ENCODE results near the gene PRKX.
"Not testable (repeated sequence)": the region's sequence is repeated elsewhere in the genome, so short reads cannot be mapped to it uniquely, and the experiment has no call there.

The PRKX gene

DNA sequence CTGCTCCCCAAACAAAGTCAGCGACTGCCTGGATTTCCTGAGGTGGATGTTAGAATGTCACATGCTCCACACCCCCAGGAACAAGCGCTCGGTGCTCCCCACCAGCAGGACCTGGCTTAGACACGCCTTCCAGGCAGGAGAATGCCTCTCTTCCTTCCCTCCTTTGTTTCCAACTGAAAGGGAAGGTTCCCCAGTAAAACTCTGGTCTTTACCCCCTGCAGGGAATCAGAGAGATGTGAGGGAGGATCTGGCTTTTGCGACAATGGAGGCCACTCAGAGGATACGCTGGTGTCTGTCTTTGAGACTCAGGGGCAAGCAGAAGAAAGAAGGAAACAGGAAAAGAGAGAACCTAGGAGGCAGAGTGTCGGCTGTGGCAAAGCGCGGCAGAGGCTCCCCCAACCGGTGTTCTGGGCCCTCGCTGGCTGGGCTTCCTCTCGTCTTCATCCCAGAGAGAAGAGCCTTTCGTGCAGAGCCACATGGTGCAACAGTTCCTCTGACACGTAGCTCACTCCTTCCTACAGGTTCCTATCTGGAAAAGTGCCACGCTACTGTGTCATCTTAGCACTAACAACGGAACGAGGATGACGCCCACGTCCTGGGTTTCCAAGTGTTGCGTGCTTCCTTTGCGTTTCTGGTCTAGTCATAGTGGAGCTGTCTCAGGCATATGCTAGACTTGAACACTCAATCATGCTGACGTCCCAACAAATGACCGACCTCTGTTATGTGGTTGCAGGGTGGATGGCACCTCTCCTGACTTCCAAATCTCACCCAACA is 73.4 kb downstream of the PRKX start:
- not testable (repeated sequence) for DNase-seq

DNA sequence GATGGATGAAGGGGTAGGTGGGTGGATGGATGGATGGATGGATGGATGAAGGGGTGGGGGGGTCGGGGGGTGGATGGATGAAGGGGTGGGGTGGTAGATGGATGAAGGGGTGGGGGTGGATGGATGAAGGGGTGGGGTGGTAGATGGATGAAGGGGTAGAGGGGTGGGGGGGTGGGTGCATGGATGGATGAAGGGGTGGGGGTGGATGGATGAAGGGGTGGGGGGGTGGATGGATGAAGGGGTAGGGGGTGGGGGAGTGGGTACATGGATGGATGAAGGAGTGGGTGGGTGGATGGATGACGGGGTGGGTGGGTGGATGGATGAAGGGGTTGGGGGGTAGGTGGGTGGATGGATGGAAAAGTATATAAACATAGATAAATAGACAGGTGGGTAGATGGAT is 74.2 kb downstream of the PRKX start:
- no peak for DNase-seq

DNA sequence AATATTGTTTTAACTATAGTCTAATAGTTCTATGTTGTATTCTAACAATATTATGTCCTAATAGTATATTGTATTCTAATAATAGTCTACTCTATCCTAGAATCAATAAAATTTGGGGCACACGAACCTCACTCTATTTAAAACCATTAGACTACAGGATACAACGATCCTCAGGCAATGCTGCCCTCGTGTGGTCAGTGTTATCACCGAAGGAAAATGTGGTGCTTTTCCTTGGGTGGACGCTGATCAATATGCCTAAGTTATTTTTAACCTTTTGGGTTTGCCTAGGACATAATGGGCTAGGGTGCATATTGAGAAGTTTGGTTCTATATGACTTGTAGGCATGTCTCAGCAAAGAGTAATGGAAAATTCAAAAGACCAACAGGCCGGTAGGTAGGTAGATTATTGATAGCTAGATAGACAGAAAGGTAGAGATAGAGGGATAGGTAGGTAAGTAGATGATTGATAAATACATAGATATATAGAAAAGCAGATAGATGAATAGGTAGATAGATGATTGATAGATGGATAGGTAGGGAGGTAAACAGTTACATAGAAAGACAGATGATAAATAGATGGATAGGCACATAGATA is 75.1 kb downstream of the PRKX start:
- no peak for DNase-seq

DNA sequence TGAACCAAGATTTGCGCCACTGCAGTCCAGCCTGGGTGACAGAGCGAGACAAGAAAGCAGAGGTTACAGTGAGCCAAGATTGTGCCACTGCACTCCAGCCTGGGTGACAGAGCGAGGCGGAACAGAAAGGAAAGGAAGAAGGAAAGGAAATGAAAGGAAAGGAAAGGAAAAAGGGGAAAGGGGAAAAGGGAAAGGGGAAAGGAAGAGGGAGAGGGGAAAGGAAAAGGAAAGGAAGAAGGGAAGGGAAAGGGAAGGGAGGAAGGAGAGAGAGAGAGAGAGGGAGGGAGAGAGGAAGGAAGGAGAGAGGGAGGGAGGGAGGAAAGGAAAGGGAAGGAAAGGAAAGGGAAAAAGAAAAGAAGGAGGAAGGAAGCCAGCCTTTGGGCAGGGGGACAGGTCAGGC is 76.6 kb downstream of the PRKX start:
- no peak for DNase-seq

DNA sequence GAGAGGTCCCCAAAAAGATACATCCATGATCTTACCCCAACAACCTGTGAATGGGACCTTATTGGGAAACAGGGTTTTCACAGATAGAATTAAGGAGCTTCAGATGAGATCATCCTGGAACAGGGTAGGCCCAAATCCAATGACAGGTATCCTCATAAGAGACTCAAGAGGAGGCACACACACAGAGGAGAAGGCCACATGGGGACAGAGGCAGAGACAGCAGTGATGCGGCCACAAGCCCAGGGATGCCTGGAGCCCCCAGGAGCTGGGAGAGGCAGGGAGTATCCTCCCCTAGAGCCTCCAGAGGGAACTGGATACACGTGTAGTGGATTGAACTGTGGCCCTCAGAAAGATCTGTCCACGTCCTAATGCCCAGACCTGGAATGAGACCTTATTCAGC is 82.3 kb downstream of the PRKX start:
- no peak for DNase-seq

DNA sequence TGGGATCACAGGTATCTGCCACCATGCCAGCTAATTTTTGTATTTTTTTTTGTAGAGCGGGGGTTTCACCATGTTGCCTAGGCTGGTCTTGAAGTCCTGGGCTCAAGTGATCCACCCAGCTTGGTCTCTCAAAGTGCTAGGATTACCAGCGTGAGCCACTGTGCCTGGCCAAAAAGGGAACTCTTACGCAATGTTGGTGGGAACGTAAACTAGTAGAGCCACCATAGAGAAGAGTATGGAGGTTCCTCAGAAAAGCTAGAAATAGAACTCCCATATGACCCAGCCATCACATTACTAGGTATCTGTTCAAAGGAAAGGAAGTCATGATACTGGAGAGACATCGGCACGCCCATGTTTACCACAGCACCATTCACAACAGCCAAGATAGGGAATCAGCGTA is 85.9 kb downstream of the PRKX start:
- DNase-seq: no peak

DNA sequence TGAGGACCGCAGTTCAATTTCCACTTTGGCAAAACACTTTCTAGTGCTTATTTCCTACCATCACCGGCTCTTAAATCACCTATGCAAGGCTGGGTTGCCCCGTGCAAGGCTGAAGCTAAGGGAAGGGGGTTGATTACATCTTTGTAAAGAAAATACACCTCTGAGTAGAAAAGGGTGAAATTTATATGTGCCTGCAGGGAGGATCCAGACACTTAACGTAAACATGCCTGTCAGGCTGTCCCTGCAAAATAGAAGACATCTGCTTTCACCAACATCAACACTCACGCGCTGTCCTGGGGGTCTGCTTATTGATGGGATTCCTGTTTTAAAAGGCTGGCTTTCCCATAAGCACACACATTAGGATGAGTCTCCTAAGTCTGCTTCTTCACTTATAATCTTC is 92.0 kb downstream of the PRKX start:
- DNase-seq: no peak

DNA sequence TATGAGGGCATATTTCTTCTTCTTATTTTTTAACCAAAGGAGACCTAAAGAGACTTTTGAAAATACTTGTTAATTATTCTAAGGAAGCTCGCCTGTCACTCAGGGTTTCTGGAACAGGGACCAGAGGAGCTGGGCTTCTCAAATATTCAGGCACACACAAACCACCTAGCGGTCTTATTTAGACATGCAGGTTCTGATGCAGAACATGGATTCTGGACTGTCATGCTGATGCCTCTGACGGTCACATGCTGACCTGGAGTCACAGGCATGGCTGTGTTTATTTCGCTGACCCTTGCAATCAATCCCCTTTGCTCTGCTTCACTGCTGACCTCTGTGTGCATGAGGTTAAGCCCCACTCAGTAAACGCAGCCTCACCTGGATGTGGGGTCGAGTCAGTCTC is 101.7 kb downstream of the PRKX start:
- DNase-seq: not testable (repeated sequence)

DNA sequence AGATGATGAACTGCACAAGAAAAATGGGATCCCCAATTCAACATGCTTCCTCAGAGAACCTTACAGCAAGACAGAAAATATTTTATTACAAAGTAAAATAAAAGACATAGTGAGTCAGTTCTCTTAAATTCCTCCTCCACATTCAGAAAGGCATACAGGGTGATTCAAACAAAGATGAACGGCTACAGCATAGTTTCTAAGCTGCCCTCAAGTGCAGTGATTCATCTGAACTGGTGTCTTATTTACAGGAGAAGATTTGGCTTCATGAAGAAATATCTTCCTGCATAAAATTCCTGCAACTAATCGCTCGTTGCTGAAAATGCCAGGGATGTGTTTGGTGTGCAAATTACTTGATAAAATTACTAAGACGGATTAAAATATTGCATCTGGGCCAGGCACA is 103.6 kb downstream of the PRKX start:
- no peak for DNase-seq

DNA sequence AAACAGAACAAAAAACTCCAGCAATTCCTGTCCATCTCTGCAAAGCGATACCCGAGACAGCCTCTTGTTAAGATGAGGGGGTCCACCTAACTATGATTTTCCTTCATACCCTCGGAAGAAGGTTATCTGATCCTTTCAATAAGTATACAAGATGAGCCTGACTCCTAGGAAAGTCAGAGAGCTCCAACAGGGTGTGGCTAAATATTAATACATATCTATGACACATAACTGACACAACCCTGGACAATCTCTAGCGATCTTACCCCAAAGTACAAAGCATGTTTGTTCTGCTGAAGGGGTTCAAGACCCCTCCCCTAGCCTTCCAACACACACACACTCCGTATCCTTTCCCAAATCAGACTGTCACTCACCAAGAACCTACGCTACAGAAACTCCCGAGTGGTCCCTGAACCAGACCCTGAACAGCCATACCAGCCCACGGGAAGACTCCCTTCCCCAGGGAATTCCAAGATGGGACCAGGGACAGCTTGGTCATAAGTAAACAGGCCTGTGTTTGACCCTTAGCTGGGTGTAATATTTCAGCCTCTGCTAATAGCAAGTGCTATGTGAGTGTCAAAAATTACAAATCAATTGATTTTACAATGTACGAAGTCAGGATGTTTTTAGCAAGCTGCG is 110.3 kb downstream of the PRKX start:
- no peak for DNase-seq

DNA sequence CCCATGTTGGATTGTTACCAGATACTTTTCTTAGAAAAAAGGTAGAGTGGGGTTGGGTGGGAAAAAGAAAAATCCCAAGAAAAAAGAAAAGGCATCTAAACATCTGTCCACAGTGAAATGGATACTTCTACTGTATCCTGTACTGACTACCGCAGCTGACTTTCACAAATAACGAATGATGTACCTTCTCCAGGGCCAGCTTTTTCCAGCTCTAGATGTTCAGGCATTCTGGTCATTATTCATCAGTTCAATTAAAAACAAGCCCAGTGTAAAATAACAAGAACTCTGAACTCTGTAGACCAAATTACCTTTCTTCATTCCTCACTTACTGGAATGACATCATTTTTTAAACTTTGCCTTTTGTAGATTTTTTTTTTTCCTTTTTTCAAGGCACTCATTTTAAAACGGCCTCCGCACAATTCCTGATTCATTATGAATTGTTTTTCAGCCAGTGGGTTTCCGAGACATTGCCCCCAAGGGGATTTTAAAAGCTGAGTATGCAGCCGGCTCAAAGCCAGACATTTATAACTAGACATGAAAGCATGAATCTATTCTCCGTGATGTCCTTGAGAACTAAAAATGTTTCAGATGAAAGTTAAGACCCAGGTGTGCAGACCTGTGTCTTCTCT is 113.5 kb downstream of the PRKX start:
- no peak for DNase-seq

DNA sequence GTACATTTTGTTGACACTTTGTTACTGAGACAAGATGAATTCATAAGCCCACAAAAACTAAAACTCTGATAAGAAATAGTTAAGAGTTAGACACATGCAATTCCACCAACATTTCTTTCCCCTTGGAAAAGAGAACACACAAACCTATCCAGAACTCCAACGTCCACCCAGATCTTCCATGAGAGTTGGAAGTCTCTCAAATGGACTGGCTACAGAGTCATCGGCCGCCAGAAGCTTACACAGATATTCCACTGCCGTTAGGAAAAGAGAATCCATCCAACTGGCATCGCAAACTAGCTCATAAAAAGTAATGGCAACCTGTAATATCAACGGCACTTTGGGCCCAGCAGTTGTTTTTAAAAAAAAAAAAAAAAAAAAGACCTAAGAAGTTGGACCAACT is 114.7 kb downstream of the PRKX start:
- DNase-seq: no peak

DNA sequence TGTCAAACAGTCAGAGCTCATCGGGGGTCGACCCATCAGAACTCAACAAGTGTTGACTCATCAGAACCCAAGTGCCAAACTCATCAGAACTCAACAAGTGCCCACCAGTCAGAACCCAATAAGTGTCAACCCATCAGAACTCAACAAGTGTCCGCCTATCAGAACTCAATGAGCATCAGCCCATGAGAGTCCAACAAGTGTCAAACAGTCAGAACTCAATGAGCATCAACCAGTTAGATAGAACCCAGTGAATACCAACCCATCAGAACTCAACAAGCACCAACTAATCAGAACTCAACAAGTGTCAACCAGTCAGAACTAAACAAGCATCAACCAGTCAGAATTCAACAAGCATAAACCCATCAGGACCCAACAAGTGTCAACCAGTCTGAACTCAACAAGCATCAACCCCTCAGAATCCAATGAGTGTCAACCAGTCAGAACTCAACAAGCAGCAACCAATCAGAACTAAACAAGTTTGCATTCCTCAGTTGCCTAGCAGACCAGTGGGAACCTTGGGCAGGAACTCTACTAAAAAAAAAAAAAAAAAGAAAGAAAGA is 115.3 kb downstream of the PRKX start:
- DNase-seq: no peak

DNA sequence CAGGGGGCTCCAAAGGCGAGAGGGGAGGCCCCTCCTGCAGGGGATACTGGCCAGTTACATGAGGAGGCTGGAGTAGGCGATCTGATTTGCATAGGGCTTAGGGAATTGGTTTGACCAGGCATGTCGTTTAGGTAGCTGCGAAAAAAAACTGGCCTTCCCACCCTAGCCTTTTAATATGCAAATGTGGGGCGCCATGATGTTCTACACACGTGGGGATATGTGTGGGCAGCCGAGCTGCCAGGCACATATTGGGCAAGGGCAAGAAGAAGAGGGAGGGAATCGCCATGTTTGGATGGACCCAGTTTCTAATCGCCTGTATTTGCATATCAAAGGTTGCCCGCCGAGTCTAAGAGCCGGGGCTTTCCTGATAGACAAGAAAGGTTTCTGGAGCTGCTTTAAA is 121.3 kb downstream of the PRKX start:
- no peak for DNase-seq

DNA sequence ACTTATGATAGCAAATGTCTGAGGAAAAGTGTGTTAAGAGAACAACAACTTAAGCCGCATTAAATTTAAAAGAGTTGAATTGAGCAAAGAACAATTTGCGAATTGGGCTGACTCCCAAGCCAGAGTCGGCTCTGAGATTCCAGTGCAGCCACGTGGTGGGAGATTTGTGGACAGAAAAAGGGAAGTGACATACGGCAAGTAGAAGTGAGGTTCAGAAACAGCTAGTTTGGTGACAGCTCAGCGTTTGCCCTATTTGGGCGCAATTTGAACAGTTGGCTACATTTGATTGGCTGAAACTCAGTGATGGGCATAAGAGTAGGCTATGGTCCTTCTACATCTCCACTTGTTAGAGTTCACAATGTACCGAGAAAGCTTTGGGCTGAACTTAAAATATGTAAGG is 124.0 kb downstream of the PRKX start:
- DNase-seq: no peak

DNA sequence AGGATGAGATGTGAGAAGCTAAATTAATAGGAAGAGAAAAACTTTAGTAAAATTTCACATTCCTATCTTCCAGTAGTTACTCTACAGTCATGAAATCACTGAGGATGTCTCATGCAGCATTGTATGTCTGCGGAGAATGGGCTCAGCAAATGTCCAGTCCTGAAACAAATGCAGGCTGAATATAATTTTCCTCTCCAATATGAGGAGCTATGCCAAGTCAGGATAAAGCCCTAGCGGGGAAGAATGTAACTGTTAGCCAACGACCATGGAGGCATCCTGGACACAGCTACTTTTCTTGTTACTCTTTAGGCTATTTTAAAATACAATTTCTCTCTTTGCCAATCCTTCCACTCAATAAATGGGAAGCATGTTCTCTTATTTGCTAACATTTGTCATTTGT is 127.7 kb downstream of the PRKX start:
- no peak for DNase-seq

DNA sequence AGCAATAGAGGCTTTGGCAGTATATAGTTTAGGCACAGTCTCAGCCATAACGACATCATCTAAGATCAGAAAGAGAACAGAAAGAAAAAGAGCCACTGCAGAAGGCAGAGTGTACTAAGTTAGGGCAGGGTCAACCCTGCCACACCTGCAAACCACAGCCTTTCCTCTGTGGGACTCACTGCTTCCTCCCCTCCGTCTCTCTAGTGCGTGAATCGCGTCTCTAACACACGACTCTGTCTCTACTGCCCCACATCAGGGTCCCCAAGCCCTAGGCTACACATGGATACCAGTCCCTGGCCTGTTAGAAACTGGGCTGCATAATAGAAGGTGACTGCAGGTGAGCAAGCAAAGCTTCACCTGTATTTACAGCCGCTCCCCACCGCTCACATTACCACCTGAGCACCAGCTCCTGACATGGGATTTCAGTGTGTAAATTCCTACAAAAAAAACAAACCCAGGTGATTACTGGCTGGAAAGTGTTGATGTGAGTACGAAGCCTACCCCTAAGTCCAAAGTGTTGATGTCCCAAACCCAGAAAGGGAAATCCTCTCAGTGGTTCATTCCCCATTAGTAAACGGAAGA is 128.9 kb downstream of the PRKX start:
- DNase-seq: no peak

DNA sequence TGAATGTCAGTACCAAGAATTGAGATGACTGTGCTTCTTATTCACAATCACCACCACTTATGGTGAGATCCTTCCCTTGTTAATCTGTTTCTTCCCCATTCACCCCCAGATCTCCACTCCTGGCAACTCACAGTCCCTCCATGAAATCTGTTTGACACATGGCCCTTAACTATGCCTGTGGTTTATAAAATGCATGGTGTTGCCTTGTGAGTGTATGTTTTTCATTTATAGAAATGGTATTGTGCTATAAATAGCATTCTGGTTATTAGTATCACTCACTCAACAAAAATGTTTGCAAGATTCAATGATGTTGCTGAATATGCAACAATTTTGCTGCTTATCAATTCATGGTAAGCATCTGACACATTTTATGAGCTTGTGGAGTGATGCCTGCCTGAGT is 131.0 kb downstream of the PRKX start:
- no peak for DNase-seq

DNA sequence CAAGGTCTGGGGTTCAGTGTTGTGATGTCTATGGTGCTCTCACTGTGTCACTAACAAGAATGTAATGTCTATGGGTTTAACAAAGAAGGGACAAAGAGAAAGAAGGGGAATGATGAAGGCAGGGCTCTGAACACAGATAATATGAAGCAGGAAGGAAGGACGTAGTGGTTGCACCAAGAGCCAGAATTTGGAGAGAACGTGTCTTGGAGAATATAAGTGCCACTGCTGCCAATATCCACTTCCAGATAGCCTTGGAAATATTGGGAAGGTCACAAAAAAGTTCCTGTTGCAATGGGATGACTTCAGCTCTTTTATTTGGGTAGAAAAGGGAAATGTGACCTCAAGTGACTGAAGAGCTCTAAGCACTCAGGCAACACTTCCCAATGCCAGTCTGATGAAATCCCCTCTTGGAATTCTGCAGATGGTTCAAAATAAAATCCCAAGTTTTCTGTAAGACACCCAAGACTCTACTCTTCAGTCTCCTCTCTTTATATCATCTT is 131.8 kb downstream of the PRKX start:
- no peak for DNase-seq

DNA sequence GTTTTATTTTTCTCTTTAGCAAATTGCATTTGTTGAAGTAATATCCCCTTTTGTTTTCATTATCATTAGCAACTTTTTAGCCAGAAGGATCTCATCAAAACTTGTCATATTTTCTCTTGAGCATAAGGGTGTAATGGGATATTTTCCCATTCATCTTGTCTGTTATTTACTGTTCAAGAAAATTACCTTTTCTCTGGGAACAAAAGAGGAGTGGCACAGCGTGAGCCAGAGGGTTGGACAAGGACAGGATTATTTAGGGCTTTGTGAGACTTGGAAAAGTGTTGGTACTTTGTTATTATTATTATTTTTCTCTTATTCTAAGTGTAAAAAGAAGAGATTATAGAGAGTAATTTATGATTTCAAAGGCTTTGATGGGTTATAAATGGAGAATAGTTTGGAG is 135.9 kb downstream of the PRKX start:
- no peak for DNase-seq

DNA sequence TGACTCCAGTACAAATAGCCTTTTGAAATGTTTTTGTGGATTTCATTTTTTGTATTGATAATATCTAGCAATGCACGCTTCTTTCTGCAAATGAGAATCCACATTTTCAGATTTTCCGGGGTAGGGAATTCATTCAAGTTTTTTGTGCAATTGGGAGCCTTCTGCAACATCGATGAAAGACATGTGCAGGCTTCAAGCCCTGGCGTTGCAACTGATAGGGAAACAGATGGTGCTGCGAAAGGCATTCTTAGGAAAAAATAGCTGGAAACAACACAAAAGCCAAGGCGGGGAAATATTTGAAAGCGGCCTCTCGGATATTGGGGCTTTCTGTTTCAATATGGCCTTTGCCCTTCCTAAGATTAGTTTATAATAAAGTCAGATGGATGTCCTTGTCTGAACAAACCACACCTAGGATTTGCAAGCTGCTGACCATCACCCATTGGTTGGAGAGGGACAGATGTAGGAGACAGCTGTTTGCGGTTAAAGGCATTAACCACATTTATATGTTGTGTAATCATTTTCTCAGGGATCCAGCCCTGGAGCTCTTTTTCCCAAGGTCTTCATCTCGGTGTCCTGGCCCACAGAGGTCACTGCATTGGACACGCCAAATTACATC is 136.5 kb downstream of the PRKX start:
- DNase-seq: no peak

DNA sequence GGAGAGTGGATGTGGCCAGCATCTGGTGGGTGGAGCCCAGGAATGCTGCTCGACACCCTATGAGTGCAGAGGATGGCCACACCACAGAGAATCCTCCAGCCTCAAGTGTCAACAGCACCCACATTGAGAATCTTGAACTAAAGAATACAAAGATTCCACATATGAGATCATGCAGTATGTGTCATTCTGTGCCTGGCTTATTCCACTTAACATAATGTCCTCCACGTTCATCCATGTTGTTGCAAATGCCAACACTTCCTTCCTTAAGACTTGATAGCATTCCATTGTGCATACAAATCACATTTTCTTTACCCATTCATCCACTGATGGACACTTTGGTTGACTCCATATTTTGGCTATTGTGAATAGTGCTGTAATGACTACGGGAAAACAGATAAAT is 145.8 kb downstream of the PRKX start:
- DNase-seq: no peak

DNA sequence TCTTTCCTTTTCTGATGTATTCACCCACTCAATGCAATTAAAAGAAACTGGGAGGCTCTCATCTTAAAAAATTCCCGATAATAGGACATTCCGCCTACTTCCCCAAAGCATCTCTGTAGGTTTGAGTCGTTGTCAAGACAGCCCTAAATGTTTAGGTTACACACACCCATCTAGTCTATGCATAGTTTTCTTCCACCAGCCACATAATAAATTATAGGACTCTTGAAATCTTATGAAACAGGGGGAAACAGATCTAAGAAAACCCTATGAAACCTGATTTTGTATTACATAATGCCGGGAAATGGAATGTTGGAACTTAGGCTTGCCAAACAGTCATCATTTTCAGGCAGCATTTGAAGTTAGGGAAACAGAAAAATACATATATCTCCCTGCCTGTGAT is 150.0 kb downstream of the PRKX start:
- no peak for DNase-seq
